GM18520 (cell line): ENCODE results near the gene MRM2.
"Not testable (repeated sequence)": the region's sequence is repeated elsewhere in the genome, so short reads cannot be mapped to it uniquely, and the experiment has no call there.

ENCODE experiments used
- ATAC-seq: cut with Tn5 transposase; IDR thresholded peaks from one replicate; pipeline ENCODE4 v1.9.1; 2021; ENCODE audit not compliant: unreplicated experiment

MRM2 gene

DNA sequence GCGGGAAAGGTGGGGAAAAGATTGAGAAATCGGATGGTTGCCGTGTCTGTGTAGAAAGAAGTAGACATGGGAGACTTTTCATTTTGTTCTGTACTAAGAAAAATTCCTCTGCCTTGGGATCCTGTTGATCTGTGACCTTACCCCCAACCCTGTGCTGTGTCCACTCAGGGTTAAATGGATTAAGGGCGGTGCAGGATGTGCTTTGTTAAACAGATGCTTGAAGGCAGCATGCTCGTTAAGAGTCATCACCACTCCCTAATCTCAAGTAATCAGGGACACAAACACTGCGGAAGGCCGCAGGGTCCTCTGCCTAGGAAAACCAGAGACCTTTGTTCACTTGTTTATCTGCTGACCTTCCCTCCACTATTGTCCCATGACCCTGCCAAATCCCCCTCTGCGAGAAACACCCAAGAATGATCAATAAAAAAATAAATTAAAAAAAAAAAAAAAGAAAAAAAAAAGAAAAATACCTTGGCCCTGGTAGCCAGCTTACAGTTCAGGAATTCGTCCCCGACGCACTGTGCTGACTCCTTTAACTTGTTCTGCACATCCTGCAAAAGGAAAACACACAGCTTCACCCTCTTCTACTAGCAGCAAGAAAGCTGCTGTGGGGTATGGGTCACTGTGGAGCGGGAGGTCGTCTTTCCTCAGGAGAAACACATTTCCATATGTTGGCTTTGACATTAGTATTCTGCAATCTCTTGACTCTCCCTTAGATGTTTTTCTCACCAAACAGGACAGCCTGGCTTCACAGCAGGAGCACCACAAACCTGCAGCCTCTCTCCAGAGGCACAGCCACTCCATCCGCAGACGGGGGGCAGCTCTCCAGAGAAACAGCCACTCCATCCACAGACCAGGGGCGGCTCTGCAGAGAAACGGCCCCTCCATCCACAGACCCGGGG is 27.3 kb upstream of the MRM2 start:
- ATAC-seq: not testable (repeated sequence)

- no peak for ATAC-seq
Measured at GRCh38 chr7:2266911-2267310, 24.9 kb upstream of the MRM2 start.

- ATAC-seq: no peak
Measured at GRCh38 chr7:2264158-2264557, 22.2 kb upstream of the MRM2 start.

- no peak for ATAC-seq
Measured at GRCh38 chr7:2263176-2263575, 21.2 kb upstream of the MRM2 start.

DNA sequence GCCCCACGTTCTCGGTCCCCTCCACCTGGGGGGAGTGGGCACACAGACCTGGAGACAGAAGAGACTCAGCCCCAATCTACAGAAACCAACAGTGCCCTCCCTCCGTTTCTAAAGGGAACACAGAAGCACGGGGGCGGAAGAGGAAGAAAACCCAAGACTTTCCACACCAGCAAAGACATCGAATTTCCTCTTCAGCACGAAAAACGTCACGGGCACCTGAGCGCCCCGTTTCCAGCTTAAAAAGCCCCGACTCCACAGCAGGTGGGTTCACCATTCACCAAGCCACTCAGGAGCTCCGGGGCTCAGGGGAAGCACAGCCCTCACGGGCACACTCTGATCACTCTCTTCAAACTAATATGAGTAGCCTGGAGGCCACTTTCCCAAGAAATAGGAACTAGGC is 19.6 kb upstream of the MRM2 start:
- no peak for ATAC-seq

DNA sequence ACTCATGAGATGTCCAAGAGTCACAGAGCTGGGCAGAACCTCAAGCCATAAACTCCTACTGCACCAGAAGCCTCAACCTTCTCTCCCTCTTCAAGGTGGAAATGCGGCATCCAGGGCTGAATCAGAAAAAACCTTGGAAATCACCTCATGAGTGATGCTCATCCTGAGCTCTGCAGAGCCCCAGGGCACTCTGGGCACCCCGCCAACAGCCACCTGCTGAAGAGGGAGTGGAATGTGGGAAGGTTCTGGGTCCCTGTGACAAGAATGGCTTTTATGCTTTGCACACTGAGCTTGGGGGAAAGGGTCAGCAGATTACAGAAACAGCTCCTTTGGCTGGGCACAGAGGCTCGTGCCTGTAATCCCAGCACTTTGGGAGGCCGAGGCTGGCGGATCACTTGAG is 18.8 kb upstream of the MRM2 start:
- no peak for ATAC-seq

- ATAC-seq: no peak
Measured at GRCh38 chr7:2259480-2259879, 17.5 kb upstream of the MRM2 start.

DNA sequence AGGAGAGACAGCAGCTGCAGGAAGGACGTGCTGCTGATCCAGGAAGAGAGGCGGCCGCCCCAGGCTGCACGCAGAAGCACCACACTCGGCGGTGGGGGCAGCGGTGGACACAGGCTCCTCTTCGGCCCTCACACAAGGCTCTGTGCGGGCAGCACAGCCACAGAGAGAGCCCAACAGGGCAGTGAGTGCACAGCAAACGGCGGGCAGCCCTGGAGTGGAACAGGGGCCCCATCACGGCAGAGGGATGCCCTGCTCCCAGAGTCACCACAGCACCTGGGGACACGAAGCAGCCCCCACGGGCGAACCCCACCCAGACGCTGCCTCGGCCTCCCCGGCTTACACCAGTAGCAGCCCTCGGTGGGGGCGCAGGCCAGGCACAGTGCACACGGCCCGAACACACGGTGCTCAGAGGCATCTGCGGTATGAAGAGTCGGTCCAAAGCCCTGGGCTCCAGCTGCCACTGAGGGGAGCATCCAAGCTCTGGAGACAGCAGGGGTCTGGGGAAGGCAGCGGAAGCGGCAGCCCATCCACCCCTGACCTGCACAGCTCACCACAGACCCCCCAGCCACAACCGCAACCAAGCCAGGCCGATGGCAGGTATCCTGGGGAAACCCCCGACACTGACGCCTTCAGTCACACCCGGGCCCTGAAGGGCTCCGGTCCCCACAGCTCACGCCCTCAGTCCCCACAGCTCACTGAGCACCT is 16.8 kb upstream of the MRM2 start:
- ATAC-seq: peak; percentile 61

- no peak for ATAC-seq
Measured at GRCh38 chr7:2257651-2258050, 15.6 kb upstream of the MRM2 start.

DNA sequence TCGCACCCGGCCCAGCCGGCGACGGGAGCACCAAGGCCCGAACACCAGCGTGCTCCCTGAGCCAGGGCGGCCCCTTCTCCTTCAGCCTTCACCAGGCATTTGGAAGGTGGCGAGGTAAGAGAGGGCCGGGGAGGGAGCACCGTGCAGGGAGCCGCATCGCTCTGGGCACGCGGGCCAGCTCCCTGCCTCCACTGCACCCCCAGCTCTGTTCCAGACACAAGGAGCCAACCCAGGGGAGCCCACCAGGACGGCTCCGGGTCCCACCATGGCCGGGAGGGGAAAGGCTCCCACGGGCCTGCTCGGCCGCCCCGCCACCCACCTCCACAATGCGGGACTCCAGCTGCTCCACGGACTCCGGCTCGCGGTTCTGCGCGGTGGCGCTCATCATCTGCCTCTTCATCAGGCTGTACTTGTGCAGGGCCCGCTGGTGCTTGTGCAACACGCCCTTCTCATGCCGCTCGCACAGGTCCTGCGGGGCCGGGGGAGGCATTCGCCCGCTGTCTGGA is 15.1 kb upstream of the MRM2 start:
- no peak for ATAC-seq

DNA sequence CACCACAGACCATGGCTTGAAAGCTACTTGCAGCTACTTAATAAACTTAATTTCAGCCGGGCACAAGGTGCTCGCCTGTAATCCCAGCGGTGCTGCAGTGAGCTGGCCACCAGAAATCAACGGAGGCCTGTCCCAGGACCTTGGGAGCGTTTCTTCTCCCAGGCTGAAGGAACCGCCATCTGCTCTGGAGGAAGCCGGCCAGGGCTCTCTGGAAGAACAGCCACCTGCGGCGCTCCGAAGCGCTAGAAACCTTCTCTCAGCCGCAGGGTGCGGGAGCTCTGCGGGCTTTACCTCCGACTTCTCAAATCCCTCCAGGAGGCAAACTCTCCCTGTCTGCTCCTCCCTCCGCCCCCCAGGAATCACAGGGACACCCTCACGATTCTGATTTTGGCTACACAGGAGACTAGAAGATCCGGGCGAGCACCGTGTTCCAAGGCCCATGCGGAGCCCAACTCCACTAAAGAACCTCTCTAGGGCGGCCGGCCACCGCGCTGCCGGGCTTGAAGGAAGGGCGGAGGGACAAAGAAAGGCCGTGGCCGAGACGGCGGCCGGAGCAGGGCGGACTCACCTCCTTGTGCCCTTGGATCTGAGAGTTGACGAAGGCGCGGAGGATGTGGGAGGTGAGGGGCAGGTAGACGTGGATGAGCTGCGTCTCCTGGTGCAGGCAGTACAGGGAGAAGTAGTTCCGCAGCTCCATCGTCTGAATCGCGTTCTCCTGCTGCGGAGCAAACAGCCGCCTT is 14.5 kb upstream of the MRM2 start:
- no peak for ATAC-seq

DNA sequence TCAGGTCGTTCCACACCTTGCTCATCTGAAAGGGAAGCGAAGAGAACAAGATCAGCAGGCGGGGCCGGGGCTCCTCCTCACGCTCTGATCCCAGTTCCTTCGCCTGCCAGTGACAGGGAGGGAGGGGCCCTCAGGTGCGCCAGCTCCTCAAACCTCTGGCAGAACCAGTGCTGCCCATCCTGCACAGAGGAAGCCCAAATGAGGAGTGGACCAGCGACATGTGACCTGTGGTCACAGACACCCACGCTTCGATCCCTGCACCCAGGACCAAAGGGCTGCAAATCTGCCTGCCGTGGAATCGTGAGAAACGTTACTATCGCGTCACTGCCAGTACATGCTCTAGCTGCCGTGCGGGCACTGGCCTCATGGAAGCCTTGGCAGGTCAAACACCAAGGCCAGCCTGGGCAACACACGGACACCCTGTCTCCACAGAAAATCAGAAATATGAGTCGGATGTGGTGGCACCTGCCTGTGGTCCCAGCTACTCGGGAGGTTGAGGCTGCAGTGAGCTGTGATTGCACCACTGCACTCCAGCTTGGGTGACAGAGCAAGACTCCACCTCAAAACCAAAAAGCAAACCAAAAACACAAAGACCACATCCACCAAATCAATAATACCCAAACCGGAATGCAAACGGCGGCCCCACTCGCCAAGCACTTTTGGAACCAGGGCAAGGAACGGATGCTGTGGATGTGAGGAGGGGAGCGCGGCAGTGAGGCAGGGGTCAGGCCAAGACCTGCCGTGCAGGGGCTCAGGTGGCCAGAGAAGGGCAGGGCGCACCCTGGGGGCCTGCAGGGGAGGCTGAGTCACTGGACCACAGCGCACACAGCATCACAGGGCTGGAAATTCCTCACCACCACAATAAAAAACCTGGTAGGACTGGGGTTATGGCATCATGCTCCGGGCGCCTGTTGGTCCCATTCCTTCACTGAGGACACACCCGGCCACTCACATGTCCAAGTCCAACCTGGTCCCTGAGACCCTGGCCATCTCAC is 13.4 kb upstream of the MRM2 start:
- no peak for ATAC-seq

DNA sequence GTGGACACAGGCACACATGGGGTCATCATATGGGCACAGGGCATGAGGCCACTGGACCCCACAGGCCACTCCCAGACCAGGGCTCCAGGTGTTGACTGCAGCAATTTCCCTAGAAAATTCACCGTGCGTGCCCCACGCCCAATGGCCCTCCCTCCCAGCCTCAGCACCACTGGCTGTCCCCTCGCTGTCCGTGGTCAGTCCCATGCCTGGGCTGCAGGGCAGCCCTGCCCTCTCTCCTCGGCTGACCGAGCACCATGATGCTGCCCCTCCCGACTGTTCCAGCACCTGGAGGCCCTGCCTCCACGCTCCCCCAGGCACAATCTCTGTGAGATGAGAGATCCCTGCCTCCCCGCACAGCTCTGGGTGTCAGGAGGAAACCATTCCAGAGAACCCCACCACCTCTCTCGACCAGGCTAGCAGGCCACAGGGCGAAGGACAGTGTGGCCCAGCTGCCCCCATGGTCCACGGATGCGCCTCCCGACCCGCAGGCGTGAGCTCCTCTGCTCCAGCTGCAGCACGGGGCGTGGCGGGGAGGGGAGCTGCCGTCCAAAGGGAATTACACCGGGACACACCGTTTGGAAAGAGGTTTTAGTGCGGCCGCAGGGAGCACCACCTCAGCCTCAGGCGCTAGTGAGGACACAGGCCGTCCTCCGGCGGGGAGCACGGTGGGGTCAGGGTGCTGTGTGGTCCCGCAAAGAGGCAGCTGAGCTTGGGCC is 12.6 kb upstream of the MRM2 start:
- ATAC-seq: no peak

- ATAC-seq: no peak
Measured at GRCh38 chr7:2253525-2254244, 11.7 kb upstream of the MRM2 start.

DNA sequence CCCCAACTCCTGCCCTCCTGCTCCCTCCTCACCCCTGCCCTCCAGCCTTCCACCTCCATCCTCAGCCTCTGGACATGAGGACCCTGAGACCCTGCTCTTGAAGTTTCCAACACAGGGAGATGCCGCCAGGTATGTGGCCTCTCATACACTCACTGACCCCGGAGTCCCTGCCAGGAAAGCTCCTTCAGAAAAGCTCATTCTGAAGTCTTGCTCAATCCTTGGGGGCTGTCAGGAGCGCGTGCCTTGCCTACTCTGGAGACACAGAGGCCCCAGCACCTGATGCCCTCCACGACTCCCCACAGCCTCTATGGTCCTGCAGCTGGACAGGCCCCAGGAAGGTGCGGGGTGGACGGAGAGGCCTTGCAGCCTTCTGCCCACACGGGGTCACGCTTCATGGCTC is 11.0 kb upstream of the MRM2 start:
- ATAC-seq: no peak

DNA sequence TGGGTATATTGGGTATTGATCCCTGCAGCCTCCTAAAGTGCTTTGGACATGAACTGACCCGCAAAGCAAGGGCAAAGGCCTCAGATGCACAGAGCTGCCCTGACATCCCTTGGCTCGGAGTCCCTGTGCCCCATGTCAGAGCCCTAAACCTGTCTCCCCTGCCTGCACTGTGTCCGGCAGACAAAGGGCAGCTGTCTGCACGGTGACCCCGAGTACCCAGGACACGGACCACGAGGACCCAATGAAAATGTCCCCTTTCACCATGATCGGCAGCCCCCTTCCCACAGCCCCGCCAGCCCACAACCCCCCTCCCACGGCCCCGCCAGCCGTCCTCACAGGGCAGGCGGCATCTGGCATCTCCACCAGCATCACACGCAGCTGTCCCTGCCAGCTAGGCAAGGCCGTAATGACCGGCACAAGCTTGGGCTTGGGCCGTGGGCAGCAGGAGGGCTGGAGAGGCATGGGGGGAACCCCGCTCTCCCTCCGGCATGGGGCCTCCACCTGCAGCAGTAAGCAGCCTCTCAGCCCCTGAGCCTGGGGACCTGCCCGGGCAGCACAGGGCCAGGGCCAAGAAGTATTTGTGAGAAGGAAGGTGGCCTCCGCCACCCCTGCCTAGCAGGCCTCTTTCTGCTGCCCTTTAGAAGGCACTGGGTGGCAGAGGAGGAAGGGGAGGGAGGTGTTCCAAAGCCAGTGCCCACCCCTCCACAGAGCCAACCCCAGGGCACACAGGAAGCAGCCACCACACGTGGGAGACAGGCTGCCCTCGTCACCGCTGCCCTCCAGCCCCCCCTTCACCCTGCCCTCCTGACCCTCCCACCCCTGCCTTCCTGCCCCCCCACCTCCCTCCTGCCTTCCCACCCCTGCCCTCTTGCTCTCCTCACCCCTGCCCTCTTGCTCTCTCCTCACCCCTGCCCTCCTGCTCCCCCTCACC is 10.1 kb upstream of the MRM2 start:
- ATAC-seq: no peak

GRCh38 chr7:2251381-2251780 is 9.4 kb upstream of the MRM2 start:
- ATAC-seq: no peak

- no peak for ATAC-seq
Measured at GRCh38 chr7:2249744-2250323, 7.8 kb upstream of the MRM2 start.
